Measurements from ENCODE around the gene CFAP97.
"Not testable (repeated sequence)": the region's sequence is repeated elsewhere in the genome, so short reads cannot be mapped to it uniquely, and the experiment has no call there.

DNA sequence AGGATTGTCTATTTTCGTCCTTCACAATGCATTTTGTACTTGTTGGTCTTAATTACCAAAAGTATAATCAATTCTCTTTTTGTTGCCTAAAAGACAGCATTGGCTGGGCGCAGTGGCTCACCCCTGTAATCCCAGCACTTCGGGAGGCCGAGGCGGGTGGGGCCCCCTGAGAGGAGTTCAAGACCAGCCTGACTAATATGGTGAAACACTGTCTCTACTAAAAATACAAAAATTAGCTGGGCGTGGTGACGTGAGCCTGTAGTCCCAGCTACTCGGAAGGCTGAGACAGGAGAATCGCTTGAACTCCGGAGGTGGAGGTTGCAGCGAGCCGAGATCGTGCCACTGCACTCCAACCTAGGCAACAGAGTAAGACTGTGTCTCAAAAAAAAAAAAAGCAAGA lies 1.3 kb upstream of the CFAP97 start:
- TF ChIP-seq, protein P1, sequence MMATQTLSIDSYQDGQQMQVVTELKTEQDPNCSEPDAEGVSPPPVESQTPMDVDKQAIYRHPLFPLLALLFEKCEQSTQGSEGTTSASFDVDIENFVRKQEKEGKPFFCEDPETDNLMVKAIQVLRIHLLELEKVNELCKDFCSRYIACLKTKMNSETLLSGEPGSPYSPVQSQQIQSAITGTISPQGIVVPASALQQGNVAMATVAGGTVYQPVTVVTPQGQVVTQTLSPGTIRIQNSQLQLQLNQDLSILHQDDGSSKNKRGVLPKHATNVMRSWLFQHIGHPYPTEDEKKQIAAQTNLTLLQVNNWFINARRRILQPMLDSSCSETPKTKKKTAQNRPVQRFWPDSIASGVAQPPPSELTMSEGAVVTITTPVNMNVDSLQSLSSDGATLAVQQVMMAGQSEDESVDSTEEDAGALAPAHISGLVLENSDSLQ (IDR thresholded peaks at IDR 0.05) = not testable (repeated sequence)
- TF ChIP-seq, protein P2, sequence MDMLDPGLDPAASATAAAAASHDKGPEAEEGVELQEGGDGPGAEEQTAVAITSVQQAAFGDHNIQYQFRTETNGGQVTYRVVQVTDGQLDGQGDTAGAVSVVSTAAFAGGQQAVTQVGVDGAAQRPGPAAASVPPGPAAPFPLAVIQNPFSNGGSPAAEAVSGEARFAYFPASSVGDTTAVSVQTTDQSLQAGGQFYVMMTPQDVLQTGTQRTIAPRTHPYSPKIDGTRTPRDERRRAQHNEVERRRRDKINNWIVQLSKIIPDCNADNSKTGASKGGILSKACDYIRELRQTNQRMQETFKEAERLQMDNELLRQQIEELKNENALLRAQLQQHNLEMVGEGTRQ (CRISPR knock-in tag; IDR thresholded peaks at IDR 0.05) = not testable (repeated sequence)
- TF ChIP-seq GABPA (tag; conservative IDR thresholded peaks at IDR 0.05; ENCODE audit: low read depth); MAZ (CRISPR knock-in tag; conservative IDR thresholded peaks at IDR 0.05 in 1 of 2, IDR thresholded peaks at IDR 0.05 in 1 of 2); POLR2A (conservative IDR thresholded peaks at IDR 0.05); ADNP (tag; IDR thresholded peaks at IDR 0.05); CTCF (IDR thresholded peaks at IDR 0.05 in 2 of 3, conservative IDR thresholded peaks at IDR 0.05 in 1 of 3; ENCODE audit: insufficient read depth in 2 of 3, low read depth in 1 of 3, low read length in 3 of 3): not testable (repeated sequence)
- TF ChIP-seq, protein P3, sequence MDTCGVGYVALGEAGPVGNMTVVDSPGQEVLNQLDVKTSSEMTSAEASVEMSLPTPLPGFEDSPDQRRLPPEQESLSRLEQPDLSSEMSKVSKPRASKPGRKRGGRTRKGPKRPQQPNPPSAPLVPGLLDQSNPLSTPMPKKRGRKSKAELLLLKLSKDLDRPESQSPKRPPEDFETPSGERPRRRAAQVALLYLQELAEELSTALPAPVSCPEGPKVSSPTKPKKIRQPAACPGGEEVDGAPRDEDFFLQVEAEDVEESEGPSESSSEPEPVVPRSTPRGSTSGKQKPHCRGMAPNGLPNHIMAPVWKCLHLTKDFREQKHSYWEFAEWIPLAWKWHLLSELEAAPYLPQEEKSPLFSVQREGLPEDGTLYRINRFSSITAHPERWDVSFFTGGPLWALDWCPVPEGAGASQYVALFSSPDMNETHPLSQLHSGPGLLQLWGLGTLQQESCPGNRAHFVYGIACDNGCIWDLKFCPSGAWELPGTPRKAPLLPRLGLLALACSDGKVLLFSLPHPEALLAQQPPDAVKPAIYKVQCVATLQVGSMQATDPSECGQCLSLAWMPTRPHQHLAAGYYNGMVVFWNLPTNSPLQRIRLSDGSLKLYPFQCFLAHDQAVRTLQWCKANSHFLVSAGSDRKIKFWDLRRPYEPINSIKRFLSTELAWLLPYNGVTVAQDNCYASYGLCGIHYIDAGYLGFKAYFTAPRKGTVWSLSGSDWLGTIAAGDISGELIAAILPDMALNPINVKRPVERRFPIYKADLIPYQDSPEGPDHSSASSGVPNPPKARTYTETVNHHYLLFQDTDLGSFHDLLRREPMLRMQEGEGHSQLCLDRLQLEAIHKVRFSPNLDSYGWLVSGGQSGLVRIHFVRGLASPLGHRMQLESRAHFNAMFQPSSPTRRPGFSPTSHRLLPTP (IDR thresholded peaks at IDR 0.05; ENCODE audit: borderline replicate concordance, extremely low read depth, insufficient read length) = not testable (repeated sequence)
